Endothelial cell (in vitro differentiated cells): Measurements from ENCODE around the gene ATXN7. TPM values are rescaled to one million over a fixed set of nuclear protein-coding genes. Genes with fewer than 3 reads are reported as not detected.

Source experiments
- DNase-seq: peaks from one replicate; pipeline ENCODE4 v3.0.0; 2021; ENCODE audit warnings: low spot score
- H3K27ac Mint-ChIP-seq: one replicate; pipeline ENCODE4 v1.8.0; 2021; ENCODE audit warnings: mixed read lengths, inconsistent platforms; ENCODE audit not compliant: unreplicated experiment
- H3K27me3 Mint-ChIP-seq: one replicate; pipeline ENCODE4 v1.8.0; 2021; ENCODE audit warnings: mild to moderate bottlenecking, moderate library complexity, mixed read lengths, inconsistent platforms; ENCODE audit not compliant: unreplicated experiment
- H3K36me3 Mint-ChIP-seq: one replicate; pipeline ENCODE4 v1.8.0; 2021; ENCODE audit warnings: mild to moderate bottlenecking, low read depth, mixed read lengths, inconsistent platforms; ENCODE audit not compliant: unreplicated experiment
- H3K4me1 Mint-ChIP-seq: one replicate; pipeline ENCODE4 v1.8.0; 2021; ENCODE audit warnings: mild to moderate bottlenecking, mixed read lengths, inconsistent platforms; ENCODE audit not compliant: unreplicated experiment
- H3K4me3 Mint-ChIP-seq: one replicate; pipeline ENCODE4 v1.8.0; 2021; ENCODE audit warnings: mild to moderate bottlenecking, mixed read lengths, inconsistent platforms; ENCODE audit not compliant: unreplicated experiment
- H3K9me3 Mint-ChIP-seq: one replicate; pipeline ENCODE4 v1.8.0; 2021; ENCODE audit warnings: mixed read lengths, inconsistent platforms; ENCODE audit not compliant: unreplicated experiment
- total RNA-seq: library from RNA; stranded (reverse); fragmentation: NEBNext Ultra II Directional; extraction: Animal tissue kit (Norgen Biotek cat#: 25700); gene quantifications from one replicate; pipeline ENCODE4 v1.2.1, GENCODE V29; 2021; ENCODE audit not compliant: unreplicated experiment
- TF ChIP-seq, protein P1 (sequence below): fragments of 200-600 bp; sonication (generic); IDR thresholded peaks from one replicate; pipeline ENCODE4 v1.5.0; 2021; ENCODE audit warnings: antibody characterized with exemption; ENCODE audit not compliant: unreplicated experiment

Gene ATXN7
- total RNA-seq, 1 donor from 2014 or later, result 21.0 TPM

DNA sequence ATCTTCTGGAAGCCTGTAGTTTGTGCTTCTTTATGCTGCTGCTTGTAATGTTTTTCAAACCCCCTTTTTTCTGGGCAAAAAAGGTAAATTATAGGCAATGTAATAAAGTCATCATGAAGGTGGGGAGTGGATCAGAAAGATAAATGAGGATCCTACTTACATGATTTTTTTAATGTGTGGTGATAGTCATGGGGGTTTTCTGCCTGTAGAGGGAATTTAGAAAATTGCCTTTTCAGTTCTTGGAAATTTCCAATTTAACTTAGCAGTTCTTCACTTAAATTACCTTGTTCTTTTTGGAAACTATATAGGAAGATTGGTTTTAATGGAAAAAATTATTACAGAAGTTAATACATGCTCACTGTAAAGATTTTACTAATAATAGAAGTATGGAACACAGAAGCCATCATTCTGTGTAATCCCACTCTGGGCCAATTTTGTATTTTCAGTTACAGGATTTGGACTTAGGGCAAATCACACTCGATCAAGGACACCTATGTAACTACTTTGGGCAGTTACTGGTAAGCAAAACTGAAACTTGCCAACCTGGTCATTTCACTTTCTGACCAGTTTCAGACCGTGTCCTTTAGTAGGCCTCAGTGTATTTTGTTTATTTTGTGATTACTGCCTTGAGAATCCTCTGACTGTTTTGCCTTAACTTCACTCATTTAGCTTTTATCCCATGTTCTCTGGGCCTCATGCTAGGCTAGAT is 59.0 kb downstream of the ATXN7 start:
- H3K4me1 Mint-ChIP-seq, result no peaks in the 10 kb centered on the region
- no peak overlapping the region for H3K4me3 Mint-ChIP-seq
- H3K27me3 Mint-ChIP-seq, result peaks cover 3% of the 10 kb centered on the region
- TF ChIP-seq, protein P1, sequence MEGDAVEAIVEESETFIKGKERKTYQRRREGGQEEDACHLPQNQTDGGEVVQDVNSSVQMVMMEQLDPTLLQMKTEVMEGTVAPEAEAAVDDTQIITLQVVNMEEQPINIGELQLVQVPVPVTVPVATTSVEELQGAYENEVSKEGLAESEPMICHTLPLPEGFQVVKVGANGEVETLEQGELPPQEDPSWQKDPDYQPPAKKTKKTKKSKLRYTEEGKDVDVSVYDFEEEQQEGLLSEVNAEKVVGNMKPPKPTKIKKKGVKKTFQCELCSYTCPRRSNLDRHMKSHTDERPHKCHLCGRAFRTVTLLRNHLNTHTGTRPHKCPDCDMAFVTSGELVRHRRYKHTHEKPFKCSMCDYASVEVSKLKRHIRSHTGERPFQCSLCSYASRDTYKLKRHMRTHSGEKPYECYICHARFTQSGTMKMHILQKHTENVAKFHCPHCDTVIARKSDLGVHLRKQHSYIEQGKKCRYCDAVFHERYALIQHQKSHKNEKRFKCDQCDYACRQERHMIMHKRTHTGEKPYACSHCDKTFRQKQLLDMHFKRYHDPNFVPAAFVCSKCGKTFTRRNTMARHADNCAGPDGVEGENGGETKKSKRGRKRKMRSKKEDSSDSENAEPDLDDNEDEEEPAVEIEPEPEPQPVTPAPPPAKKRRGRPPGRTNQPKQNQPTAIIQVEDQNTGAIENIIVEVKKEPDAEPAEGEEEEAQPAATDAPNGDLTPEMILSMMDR, result no peak
- H3K9me3 Mint-ChIP-seq, result no peaks in the 10 kb centered on the region
- H3K36me3 Mint-ChIP-seq, result peaks cover 52% of the 10 kb centered on the region
- no peak overlapping the region for H3K27ac Mint-ChIP-seq
- DNase-seq, result no peak

- H3K27ac Mint-ChIP-seq, result no peak overlapping the region
- peaks cover 47% of the 10 kb centered on the region for H3K36me3 Mint-ChIP-seq
- peaks cover 10% of the 10 kb centered on the region for H3K4me1 Mint-ChIP-seq
- H3K9me3 Mint-ChIP-seq, result no peaks in the 10 kb centered on the region
- TF ChIP-seq, protein P1, result no peak
- peak overlapping the region; percentile 26 for H3K4me3 Mint-ChIP-seq
- peaks cover 3% of the 10 kb centered on the region for H3K27me3 Mint-ChIP-seq
- no peak for DNase-seq
Observed at GRCh38 chr3:63926309-63926708, 62.6 kb downstream of the ATXN7 start.

DNA sequence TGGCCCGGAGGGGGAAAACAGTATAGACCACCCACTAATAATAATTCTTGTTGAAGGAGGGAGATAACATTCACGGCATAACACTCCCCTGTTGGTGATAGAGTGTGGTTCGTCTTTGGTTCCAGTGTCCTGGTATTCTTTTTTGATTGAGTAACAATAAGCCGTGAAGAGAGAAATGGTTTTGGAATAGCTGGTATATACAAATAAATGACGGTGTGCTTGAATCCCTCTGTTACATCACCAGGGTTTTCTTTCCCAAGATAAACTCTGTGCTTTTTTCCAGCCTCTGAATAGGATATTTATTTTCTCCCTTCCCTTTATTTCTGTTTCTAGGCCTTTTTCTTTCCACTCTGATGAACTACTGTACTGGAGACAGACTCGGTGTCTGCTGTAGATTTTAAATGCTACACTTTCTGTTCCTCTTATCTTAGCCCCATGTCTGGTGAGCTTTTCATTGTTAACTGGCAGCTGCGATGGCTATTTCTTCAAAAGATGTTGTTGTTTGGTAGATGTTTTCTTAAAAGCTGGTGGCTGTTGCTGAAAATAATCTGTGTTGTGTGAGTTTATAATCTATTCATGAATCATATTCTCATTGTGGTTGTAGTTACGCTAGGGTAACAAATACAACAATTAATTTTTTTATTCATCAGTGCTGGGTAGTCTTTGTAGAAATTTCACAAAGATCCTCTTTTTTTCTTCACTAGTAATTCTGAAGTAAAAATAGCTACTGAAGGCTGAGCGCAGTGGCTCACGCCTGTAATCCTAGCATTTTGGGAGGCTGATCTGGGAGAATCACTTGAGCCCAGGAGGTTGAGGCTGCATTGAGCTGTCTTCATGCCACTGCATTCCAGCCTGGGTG is 64.0 kb downstream of the ATXN7 start:
- TF ChIP-seq, protein P1, result no peak
- Mint-ChIP-seq H3K4me3 (no peak overlapping the region), H3K36me3 (peaks cover 40% of the 10 kb centered on the region), H3K27ac (no peak overlapping the region), H3K9me3 (no peaks in the 10 kb centered on the region), H3K4me1 (peaks cover 22% of the 10 kb centered on the region), H3K27me3 (peaks cover 3% of the 10 kb centered on the region)
- no peak for DNase-seq

- Mint-ChIP-seq H3K4me1 (peaks cover 45% of the 10 kb centered on the region), H3K4me3 (no peak overlapping the region), H3K9me3 (no peaks in the 10 kb centered on the region), H3K27ac (no peak overlapping the region), H3K36me3 (peaks cover 6% of the 10 kb centered on the region), H3K27me3 (no peaks in the 10 kb centered on the region)
- TF ChIP-seq, protein P1, result no peak
- DNase-seq, result no peak
Observed at GRCh38 chr3:63931290-63931689, 67.6 kb downstream of the ATXN7 start.
